ENCODE data around the gene KRTAP4-16. TPM values are rescaled to one million over a fixed set of nuclear protein-coding genes. Genes with fewer than 3 reads are reported as not detected.
A peak's percentile ranks its signal among the peaks of the same experiment; 100 is the strongest.

The KRTAP4-16 gene
- total RNA-seq, 6 donors from 2014 or later, result not detected

DNA sequence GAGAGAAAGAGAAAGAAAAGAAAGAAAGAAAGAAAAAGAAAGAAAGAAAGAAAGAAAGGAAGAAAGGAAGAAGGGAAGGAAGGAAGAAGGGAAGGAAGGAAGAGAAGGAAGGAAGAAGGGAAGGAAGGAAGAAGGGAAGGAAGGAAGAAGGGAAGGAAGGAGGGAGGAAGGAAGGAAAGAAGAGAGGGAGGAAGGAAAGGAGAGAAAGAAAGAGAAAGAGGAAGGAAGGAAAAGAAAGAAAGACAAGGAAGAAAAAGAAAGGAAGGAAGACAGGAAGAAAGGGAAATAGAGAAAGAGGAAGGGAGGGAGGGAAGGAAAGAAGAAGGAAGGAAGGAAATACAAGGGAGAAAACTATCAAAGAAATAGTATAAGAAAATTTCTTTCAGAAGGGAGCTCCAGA, 25.2 kb downstream of the KRTAP4-16 start:
- no peaks in the 10 kb centered on the region for H3K36me3 ChIP-seq
- TF ChIP-seq EP300 (IDR thresholded peaks at IDR 0.05) (no peak), POLR2AphosphoS5 (IDR thresholded peaks at IDR 0.05) (no peak), POLR2A (IDR thresholded peaks at IDR 0.05) (no peak)
- TF ChIP-seq, protein P1, sequence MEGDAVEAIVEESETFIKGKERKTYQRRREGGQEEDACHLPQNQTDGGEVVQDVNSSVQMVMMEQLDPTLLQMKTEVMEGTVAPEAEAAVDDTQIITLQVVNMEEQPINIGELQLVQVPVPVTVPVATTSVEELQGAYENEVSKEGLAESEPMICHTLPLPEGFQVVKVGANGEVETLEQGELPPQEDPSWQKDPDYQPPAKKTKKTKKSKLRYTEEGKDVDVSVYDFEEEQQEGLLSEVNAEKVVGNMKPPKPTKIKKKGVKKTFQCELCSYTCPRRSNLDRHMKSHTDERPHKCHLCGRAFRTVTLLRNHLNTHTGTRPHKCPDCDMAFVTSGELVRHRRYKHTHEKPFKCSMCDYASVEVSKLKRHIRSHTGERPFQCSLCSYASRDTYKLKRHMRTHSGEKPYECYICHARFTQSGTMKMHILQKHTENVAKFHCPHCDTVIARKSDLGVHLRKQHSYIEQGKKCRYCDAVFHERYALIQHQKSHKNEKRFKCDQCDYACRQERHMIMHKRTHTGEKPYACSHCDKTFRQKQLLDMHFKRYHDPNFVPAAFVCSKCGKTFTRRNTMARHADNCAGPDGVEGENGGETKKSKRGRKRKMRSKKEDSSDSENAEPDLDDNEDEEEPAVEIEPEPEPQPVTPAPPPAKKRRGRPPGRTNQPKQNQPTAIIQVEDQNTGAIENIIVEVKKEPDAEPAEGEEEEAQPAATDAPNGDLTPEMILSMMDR (IDR thresholded peaks at IDR 0.05), result no peak
- H3K4me3 ChIP-seq, result no peak overlapping the region
- H3K9me3 ChIP-seq, result no peaks in the 10 kb centered on the region
- ATAC-seq (ENCODE audit: low FRiP score in 2 of 2) (no peak), DNase-seq (no peak)
- H3K27me3 ChIP-seq, result no peaks in the 10 kb centered on the region
- H3K4me1 ChIP-seq, result no peaks in the 10 kb centered on the region
- H3K27ac ChIP-seq, result no peak overlapping the region

DNA sequence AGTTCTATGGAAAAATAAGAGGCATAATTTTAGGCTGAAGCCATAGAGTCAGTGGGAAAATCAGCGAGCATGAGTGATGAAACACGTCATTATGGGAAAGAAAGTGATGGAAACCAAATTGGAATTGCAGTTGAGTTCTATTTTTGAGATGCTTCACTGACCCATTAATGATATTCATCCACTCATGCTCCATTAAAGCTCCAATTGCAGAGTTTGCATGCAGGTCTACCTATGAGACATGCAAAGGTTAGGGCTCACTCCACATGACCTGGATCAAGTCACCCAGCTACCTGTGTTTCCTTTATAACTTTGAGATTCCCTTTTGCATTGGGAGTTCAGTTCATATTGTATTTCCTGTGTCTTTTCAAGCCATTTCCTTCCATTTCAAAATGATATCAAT, 28.3 kb downstream of the KRTAP4-16 start:
- H3K4me1 ChIP-seq, result no peaks in the 10 kb centered on the region
- no peak for DNase-seq
- ATAC-seq (ENCODE audit: low FRiP score in 2 of 2), result no peak
- H3K4me3 ChIP-seq, result no peak overlapping the region
- WGBS, 2 donors, result 89 to 90% methylated on average over 2 of the region's 2 CpGs
- H3K9me3 ChIP-seq, result no peaks in the 10 kb centered on the region
- TF ChIP-seq EP300 (IDR thresholded peaks at IDR 0.05), result no peak
- H3K36me3 ChIP-seq, result no peaks in the 10 kb centered on the region
- no peaks in the 10 kb centered on the region for H3K27me3 ChIP-seq
- H3K27ac ChIP-seq, result no peak overlapping the region

DNA sequence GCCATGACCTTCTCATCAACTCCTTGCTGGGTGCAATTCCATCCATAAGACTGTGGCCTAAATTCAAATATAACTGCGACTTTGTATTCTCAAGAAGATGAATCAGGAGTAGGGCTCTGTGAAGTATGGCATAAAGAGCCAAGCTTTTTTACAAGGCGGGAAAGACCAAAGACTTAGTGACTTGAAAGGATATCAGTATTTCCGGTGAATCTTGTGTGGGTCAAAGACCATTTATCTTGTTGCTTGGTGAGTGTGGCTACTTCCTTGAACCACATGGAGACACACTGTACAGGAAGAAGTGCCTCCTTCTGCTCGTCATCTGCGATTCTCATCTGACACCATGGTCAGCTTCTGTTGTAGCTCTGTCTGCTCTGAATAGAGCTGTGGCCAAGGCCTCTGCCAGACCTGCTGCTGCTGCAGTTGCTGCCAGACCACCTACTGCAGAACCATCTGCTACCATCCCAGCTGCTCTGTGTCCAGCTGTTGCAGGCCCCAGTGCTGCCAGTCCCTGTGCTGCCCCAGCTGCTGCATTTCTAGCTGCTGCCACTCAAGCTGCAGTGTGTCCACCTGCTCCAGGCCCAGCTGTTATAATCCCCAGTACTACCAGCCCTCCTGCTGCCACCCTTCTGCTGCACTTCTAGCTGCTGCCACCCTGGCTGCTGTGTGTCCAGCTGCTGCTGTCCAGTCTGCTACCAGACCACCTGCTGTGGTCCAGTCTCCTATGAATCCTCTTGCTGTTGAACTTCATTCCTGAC, 30.2 kb downstream of the KRTAP4-16 start:
- H3K4me1 ChIP-seq, result no peaks in the 10 kb centered on the region
- H3K36me3 ChIP-seq, result no peaks in the 10 kb centered on the region
- H3K27me3 ChIP-seq, result no peaks in the 10 kb centered on the region
- DNase-seq, result peak in 1 of 2 donors; percentile 27
- no peaks in the 10 kb centered on the region for H3K9me3 ChIP-seq
- no peak overlapping the region for H3K4me3 ChIP-seq
- no peak overlapping the region for H3K27ac ChIP-seq
- 67 to 75% methylated on average over 5 of the region's 5 CpGs for WGBS, 2 donors
- ATAC-seq (ENCODE audit: low FRiP score in 2 of 2), result no peak
- TF ChIP-seq POLR2A (IDR thresholded peaks at IDR 0.05) (no peak), POLR2AphosphoS5 (IDR thresholded peaks at IDR 0.05) (no peak), EP300 (IDR thresholded peaks at IDR 0.05) (no peak)
- TF ChIP-seq, protein P1 (IDR thresholded peaks at IDR 0.05), result no peak

DNA sequence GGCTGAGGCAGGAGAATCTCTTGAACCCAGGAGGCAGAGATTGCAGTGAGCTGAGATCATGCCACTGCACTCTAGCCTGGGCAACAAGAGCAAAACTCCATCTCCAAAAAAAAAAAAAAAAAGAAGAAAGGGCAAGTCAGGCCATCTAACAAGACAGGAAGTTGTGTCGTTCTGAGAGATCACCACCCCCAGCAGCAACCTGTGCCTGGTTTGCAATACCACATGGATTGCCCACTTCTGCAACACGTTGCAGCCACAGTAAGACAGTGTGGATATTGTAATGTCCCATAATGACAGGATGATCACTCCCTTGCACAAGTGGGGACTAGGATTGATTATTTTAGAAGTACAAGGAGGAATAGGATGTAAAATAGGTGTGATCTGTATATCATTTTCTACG, 33.0 kb downstream of the KRTAP4-16 start:
- Histone ChIP-seq H3K4me3 (no peak overlapping the region), H3K27ac (no peak overlapping the region), H3K9me3 (no peaks in the 10 kb centered on the region), H3K27me3 (no peaks in the 10 kb centered on the region), H3K36me3 (no peaks in the 10 kb centered on the region), H3K4me1 (no peaks in the 10 kb centered on the region)
- ATAC-seq (ENCODE audit: low FRiP score in 2 of 2), result no peak
- TF ChIP-seq EP300 (IDR thresholded peaks at IDR 0.05) (no peak), POLR2A (IDR thresholded peaks at IDR 0.05) (no peak)
- WGBS, 2 donors, result 73 to 77% methylated on average over 3 of the region's 3 CpGs
- DNase-seq, result no peak

DNA sequence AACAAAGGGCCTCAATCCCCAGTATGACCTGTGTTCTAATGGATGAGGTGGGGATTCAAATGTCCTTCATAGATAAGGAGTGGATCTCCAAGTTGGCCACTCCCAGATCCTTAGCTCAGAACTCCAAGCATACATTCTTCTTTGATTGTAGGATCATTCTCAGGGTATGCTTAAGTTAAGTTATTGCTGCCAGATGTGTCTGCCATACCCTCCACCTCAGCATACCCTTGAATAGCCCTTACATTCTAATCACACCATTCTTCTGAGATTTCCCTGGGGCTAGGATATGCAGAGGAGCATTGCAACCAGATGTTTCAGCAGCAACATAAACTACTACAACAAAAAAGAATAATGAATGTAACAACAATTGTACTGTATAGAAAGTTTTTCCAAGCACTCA, 34.7 kb downstream of the KRTAP4-16 start:
- Histone ChIP-seq H3K36me3 (no peaks in the 10 kb centered on the region), H3K27ac (no peak overlapping the region), H3K4me1 (no peaks in the 10 kb centered on the region), H3K9me3 (no peaks in the 10 kb centered on the region), H3K27me3 (no peaks in the 10 kb centered on the region), H3K4me3 (no peak overlapping the region)
- TF ChIP-seq POLR2AphosphoS5 (IDR thresholded peaks at IDR 0.05), result no peak
- no peak for TF ChIP-seq EP300 (IDR thresholded peaks at IDR 0.05)
- no peak for TF ChIP-seq POLR2A (IDR thresholded peaks at IDR 0.05)
- TF ChIP-seq, protein P1 (IDR thresholded peaks at IDR 0.05), result no peak
- DNase-seq (no peak), ATAC-seq (ENCODE audit: low FRiP score in 2 of 2) (no peak)
